ENCODE measurements around the gene TRPM5. TPM values are rescaled to one million over a fixed set of nuclear protein-coding genes. Genes with fewer than 3 reads are reported as not detected.

Gene TRPM5
- total RNA-seq, 2 donors from 2014 or later = not detected

- no peak overlapping the region for H3K27ac Mint-ChIP-seq
- ATAC-seq (replicated peaks) = no peak
- no peaks in the 10 kb centered on the region for H3K4me1 Mint-ChIP-seq
- H3K9me3 Mint-ChIP-seq = no peaks in the 10 kb centered on the region
- H3K36me3 Mint-ChIP-seq (ENCODE audit: low read depth) = no peaks in the 10 kb centered on the region
- H3K27me3 Mint-ChIP-seq = no peaks in the 10 kb centered on the region
- H3K4me3 Mint-ChIP-seq = no peak overlapping the region
Measured at GRCh38 chr11:2418693-2419360, 25.5 kb downstream of the TRPM5 start.

- ATAC-seq (replicated peaks) = no peak
- H3K9me3 Mint-ChIP-seq = no peaks in the 10 kb centered on the region
- H3K4me3 Mint-ChIP-seq = no peak overlapping the region
- H3K27ac Mint-ChIP-seq = no peak overlapping the region
- H3K36me3 Mint-ChIP-seq (ENCODE audit: low read depth) = no peaks in the 10 kb centered on the region
- H3K4me1 Mint-ChIP-seq = no peaks in the 10 kb centered on the region
- H3K27me3 Mint-ChIP-seq = no peaks in the 10 kb centered on the region
Measured at GRCh38 chr11:2417856-2418692, 26.2 kb downstream of the TRPM5 start.

- Mint-ChIP-seq H3K4me1 (no peaks in the 10 kb centered on the region), H3K4me3 (no peak overlapping the region), H3K27ac (no peak overlapping the region), H3K36me3 (ENCODE audit: low read depth) (no peaks in the 10 kb centered on the region), H3K27me3 (no peaks in the 10 kb centered on the region), H3K9me3 (no peaks in the 10 kb centered on the region)
- ATAC-seq (replicated peaks) = no peak
Measured at GRCh38 chr11:2416765-2417164, 27.5 kb downstream of the TRPM5 start.

- no peak for ATAC-seq (replicated peaks)
- no peaks in the 10 kb centered on the region for H3K4me1 Mint-ChIP-seq
- no peak overlapping the region for H3K27ac Mint-ChIP-seq
Measured at GRCh38 chr11:2415601-2416380, 28.5 kb downstream of the TRPM5 start.

GRCh38 chr11:2415171-2415570 is 29.1 kb downstream of the TRPM5 start:
- no peak for ATAC-seq (replicated peaks)
- Mint-ChIP-seq H3K4me1 (no peaks in the 10 kb centered on the region), H3K9me3 (no peaks in the 10 kb centered on the region), H3K27ac (no peak overlapping the region), H3K4me3 (no peak overlapping the region), H3K36me3 (ENCODE audit: low read depth) (no peaks in the 10 kb centered on the region), H3K27me3 (no peaks in the 10 kb centered on the region)

More at GRCh38 chr11:2415601-2416380, 28.5 kb downstream of the TRPM5 start:
- no peaks in the 10 kb centered on the region for H3K9me3 Mint-ChIP-seq
- H3K27me3 Mint-ChIP-seq = no peaks in the 10 kb centered on the region
- H3K36me3 Mint-ChIP-seq (ENCODE audit: low read depth) = no peaks in the 10 kb centered on the region
- H3K4me3 Mint-ChIP-seq = no peak overlapping the region

- H3K27ac Mint-ChIP-seq = no peak overlapping the region
- H3K4me1 Mint-ChIP-seq = no peaks in the 10 kb centered on the region
- no peaks in the 10 kb centered on the region for H3K9me3 Mint-ChIP-seq
- H3K27me3 Mint-ChIP-seq = no peaks in the 10 kb centered on the region
- no peak for ATAC-seq (replicated peaks)
- H3K4me3 Mint-ChIP-seq = no peak overlapping the region
- no peaks in the 10 kb centered on the region for H3K36me3 Mint-ChIP-seq (ENCODE audit: low read depth)
Measured at GRCh38 chr11:2414616-2415015, 29.7 kb downstream of the TRPM5 start.

GRCh38 chr11:2413742-2414579 is 30.4 kb downstream of the TRPM5 start:
- Mint-ChIP-seq H3K4me3 (no peak overlapping the region), H3K27me3 (no peaks in the 10 kb centered on the region), H3K36me3 (ENCODE audit: low read depth) (no peaks in the 10 kb centered on the region), H3K4me1 (no peaks in the 10 kb centered on the region), H3K27ac (no peak overlapping the region), H3K9me3 (no peaks in the 10 kb centered on the region)
- ATAC-seq (replicated peaks) = no peak

GRCh38 chr11:2412323-2412722 is 32.0 kb downstream of the TRPM5 start:
- H3K9me3 Mint-ChIP-seq = no peaks in the 10 kb centered on the region
- no peak overlapping the region for H3K27ac Mint-ChIP-seq
- no peak for ATAC-seq (replicated peaks)
- H3K36me3 Mint-ChIP-seq (ENCODE audit: low read depth) = no peaks in the 10 kb centered on the region
- H3K4me1 Mint-ChIP-seq = no peaks in the 10 kb centered on the region
- no peak overlapping the region for H3K4me3 Mint-ChIP-seq
- H3K27me3 Mint-ChIP-seq = no peaks in the 10 kb centered on the region

GRCh38 chr11:2411446-2412305 is 32.6 kb downstream of the TRPM5 start:
- H3K27ac Mint-ChIP-seq = no peak overlapping the region

GRCh38 chr11:2410616-2411015 is 33.7 kb downstream of the TRPM5 start:
- Mint-ChIP-seq H3K36me3 (ENCODE audit: low read depth) (no peaks in the 10 kb centered on the region), H3K27me3 (no peaks in the 10 kb centered on the region), H3K4me1 (no peaks in the 10 kb centered on the region), H3K9me3 (no peaks in the 10 kb centered on the region), H3K27ac (no peak overlapping the region), H3K4me3 (no peak overlapping the region)
- no peak for ATAC-seq (replicated peaks)

More at GRCh38 chr11:2411446-2412305, 32.6 kb downstream of the TRPM5 start:
- H3K9me3 Mint-ChIP-seq = no peaks in the 10 kb centered on the region
- no peaks in the 10 kb centered on the region for H3K36me3 Mint-ChIP-seq (ENCODE audit: low read depth)
- no peaks in the 10 kb centered on the region for H3K4me1 Mint-ChIP-seq
- H3K27me3 Mint-ChIP-seq = no peaks in the 10 kb centered on the region
- no peak for ATAC-seq (replicated peaks)
- H3K4me3 Mint-ChIP-seq = no peak overlapping the region

GRCh38 chr11:2409611-2410468 is 34.5 kb downstream of the TRPM5 start:
- H3K4me1 Mint-ChIP-seq = no peaks in the 10 kb centered on the region
- H3K36me3 Mint-ChIP-seq (ENCODE audit: low read depth) = no peaks in the 10 kb centered on the region
- ATAC-seq (replicated peaks) = no peak
- H3K27me3 Mint-ChIP-seq = no peaks in the 10 kb centered on the region
- H3K9me3 Mint-ChIP-seq = no peaks in the 10 kb centered on the region
- H3K27ac Mint-ChIP-seq = no peak overlapping the region
- H3K4me3 Mint-ChIP-seq = no peak overlapping the region

- Mint-ChIP-seq H3K36me3 (ENCODE audit: low read depth) (no peaks in the 10 kb centered on the region), H3K4me3 (no peak overlapping the region), H3K27ac (no peak overlapping the region), H3K9me3 (no peaks in the 10 kb centered on the region), H3K4me1 (no peaks in the 10 kb centered on the region), H3K27me3 (no peaks in the 10 kb centered on the region)
- no peak for ATAC-seq (replicated peaks)
Measured at GRCh38 chr11:2409126-2409525, 35.2 kb downstream of the TRPM5 start.

GRCh38 chr11:2408671-2409070 is 35.6 kb downstream of the TRPM5 start:
- Mint-ChIP-seq H3K4me3 (no peak overlapping the region), H3K9me3 (no peaks in the 10 kb centered on the region), H3K36me3 (ENCODE audit: low read depth) (no peaks in the 10 kb centered on the region), H3K4me1 (no peaks in the 10 kb centered on the region), H3K27ac (no peak overlapping the region), H3K27me3 (no peaks in the 10 kb centered on the region)
- no peak for ATAC-seq (replicated peaks)

All from activated T-helper 17 cell treated with anti-CD3 and anti-CD28 coated beads, Interleukin-2, amount 50 U/mL, for 72 hours (primary cell).